Subcutaneous adipose tissue (tissue), 4 donors: Measurements from ENCODE around the gene PLK5. TPM values are rescaled to one million over a fixed set of nuclear protein-coding genes. Genes with fewer than 3 reads are reported as not detected.

Experiments used
- CTCF ChIP-seq: fragments of 450-650 bp; IDR thresholded peaks from one replicate; pipeline ENCODE4 v1.5.1; 2016; ENCODE audit warnings: low read depth, mild to moderate bottlenecking, control low read depth, antibody characterized with exemption, moderate library complexity
- total RNA-seq, 4 donors: library from RNA; depleted of rRNA; stranded (reverse); fragments of >200 nt; gene quantifications; one replicate each; pipeline ENCODE4 v1.1.0, GENCODE V29; 2016

PLK5 gene
- total RNA-seq, 4 donors from 2014 or later = not detected

DNA sequence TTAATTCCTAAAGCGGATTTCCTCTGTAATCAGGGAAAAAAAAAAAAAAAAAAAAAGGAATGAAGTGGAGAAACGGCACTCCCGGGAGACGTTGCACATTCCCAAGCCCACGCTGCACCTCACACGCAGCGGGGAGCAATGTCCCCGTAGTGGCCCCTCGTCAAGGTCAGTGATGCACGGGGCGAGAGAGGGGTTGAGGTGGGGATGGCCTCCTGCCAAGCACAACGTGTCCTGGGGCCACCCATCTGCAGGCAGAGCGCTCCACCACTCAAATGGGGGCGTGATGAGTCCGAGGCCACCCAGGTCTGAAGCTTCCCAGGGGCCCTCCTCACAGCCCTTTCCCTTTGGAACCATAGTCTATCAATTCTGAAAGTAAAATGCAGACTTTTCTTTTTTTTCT, 15.1 kb downstream of the PLK5 start:
- no peak for TF ChIP-seq CTCF

- TF ChIP-seq CTCF = no peak
Observed at GRCh38 chr19:1540365-1540925, 16.6 kb downstream of the PLK5 start.

DNA sequence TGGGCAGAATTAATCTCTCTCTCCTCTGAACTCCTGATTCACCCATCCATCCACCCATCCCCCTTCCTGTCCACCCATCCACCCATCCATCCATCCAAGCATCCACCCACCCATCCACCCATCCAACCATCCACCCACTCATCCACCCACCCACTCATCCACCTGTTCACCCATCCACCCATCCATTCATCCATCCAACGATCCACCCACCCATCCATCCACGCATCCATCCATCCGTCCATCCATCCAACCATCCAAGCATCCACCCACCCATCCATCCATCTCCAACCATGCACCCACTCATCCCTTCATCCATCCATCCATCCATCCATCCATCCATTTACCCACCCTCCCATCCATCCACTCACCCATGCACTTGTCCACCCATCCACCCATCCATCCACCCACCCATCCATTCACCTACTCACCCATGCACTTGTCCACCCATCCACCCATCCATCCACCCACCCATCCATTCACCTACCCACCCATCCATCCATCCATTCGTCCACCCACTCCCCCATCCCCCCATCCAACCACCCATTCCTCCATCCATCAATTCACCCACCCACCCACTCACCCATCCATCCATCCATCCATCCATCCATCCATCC, 25.6 kb downstream of the PLK5 start:
- no peak for TF ChIP-seq CTCF

DNA sequence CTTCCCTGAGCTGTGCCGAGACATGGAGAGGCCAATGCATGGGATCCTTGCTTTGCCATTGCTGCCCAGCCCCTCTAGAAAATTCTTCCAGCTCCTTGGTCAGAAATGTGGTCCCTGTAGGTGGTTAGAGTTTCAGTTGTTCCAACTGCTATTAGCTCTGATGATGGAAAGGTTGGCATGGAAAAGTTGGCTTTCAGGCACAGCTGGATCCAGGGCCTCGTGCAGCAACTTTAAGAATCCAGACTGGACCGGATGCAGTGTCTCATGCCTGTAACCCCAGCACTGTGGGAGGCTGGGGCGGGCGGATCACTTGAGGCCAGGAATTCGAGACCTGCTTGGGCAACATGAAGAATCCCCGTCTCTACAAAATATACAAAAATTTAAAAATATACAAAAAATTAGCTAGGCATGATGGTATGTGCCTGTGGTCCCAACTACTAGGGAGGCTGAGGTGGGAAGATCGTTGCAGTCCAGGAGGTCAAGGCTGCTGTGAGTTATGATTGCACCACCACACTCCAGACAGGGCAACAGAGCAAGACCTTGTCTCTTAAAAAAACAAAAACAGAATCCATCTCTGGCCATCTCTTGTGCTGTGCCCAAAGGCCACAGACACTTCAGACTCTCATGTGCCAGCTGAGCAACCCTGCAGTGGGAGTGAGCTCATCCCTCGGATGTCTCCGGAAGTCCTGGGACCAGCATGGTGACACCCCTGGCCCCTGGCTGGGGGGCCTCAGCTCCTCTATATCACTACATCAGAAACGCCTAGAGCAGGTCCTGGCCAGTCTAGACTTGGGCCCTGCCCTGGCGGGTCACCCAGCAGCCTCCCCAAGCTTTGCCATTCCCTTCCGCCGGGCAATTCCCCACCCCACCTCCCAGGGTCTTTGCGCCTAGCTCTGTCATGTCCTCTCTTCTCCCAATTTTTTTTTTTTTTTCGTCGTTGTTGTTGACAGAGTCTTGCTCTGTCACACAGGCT, 27.5 kb downstream of the PLK5 start:
- no peak for TF ChIP-seq CTCF

GRCh38 chr19:1553415-1553814, 29.5 kb downstream of the PLK5 start:
- no peak for TF ChIP-seq CTCF

DNA sequence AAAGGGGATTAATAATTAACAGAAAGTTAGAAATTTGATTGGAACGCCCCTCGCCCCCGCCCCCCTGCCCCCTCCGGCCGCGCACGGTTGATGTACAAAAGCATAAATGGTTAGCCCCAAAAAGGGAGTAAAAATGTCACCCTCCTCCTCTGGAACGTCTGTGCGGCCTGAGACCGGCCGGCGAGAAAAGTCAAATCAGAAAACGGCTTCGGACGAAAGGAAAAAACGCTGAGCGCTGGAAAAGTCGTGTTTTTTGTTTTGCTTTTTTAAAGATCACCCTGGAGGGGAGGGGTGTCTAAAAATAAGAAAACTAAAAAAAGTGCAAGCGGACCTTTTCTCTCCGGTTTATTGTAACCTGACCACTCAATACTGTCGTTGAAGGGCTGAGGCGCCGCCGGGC, 31.1 kb downstream of the PLK5 start:
- TF ChIP-seq CTCF = no peak
